Smooth muscle cell (in vitro differentiated cells): ENCODE measurements around the gene KRT10. TPM values are rescaled to one million over a fixed set of nuclear protein-coding genes. Genes with fewer than 3 reads are reported as not detected.

Experiments
- DNase-seq: peaks from one replicate; lab custom pipeline; 2025; ENCODE audit not compliant: unreplicated experiment; lab: John Stamatoyannopoulos, UW
- H2AFZ ChIP-seq: fragments of 200-600 bp; sonication (generic); 2 replicates; pipeline ENCODE4 v1.6.0; 2016; ENCODE audit warnings: antibody characterized with exemption, low read depth, mild to moderate bottlenecking
- H3F3A ChIP-seq: fragments of 200-600 bp; sonication (generic); 2 replicates; pipeline ENCODE4 v1.6.0; 2017; ENCODE audit warnings: antibody characterized with exemption, low read depth
- H3K27ac ChIP-seq: fragments of 200-600 bp; sonication (generic); 2 replicates; pipeline ENCODE4 v1.5.1; 2016; ENCODE audit warnings: low read depth, mild to moderate bottlenecking
- H3K27me3 ChIP-seq: fragments of 200-600 bp; sonication (generic); 2 replicates; pipeline ENCODE4 v1.6.1; 2016; ENCODE audit warnings: low read depth, mild to moderate bottlenecking
- H3K36me3 ChIP-seq: fragments of 200-600 bp; sonication (generic); 2 replicates; pipeline ENCODE4 v1.5.1; 2016; ENCODE audit warnings: low read depth
- H3K4me1 ChIP-seq: fragments of 200-600 bp; sonication (generic); 2 replicates; pipeline ENCODE4 v1.5.1; 2016; ENCODE audit warnings: low read depth
- H3K4me2 ChIP-seq: fragments of 200-600 bp; sonication (generic); 2 replicates; pipeline ENCODE4 v1.6.0; 2016; ENCODE audit warnings: mild to moderate bottlenecking
- H3K4me3 ChIP-seq: fragments of 200-600 bp; sonication (generic); 2 replicates; pipeline ENCODE4 v1.5.1; 2016; ENCODE audit warnings: mild to moderate bottlenecking
- H3K79me2 ChIP-seq: fragments of 200-600 bp; sonication (generic); 2 replicates; pipeline ENCODE4 v1.6.0; 2016; ENCODE audit warnings: low read depth, mild to moderate bottlenecking
- H3K9ac ChIP-seq: fragments of 200-600 bp; sonication (generic); 2 replicates; pipeline ENCODE4 v1.6.0; 2016; ENCODE audit warnings: low read depth
- H3K9me3 ChIP-seq: fragments of 200-600 bp; sonication (generic); replicated peaks from 2 replicates; pipeline ENCODE4 v1.5.1; 2016; ENCODE audit warnings: low read depth
- H4K20me1 ChIP-seq: fragments of 200-600 bp; sonication (generic); 2 replicates; pipeline ENCODE4 v1.6.0; 2016; ENCODE audit warnings: low read depth
- WGBS: methylation state at CpG from one replicate; pipeline ENCODE4 v1.1.7; 2016; ENCODE audit warnings: low lambda C conversion rate; 5-methylcytosine and 5-hydroxymethylcytosine counted together
- polyA plus RNA-seq: library from polyadenylated mRNA; unstranded; fragments of >200 nt; fragmentation: Nextera tagmentation; extraction: Ambion mirVana; gene quantifications from 2 replicates; pipeline ENCODE4 v1.2.1, GENCODE V29; 2016
- total RNA-seq: library from RNA; depleted of rRNA; stranded (reverse); fragments of >200 nt; gene quantifications from 2 replicates; pipeline ENCODE4 v1.2.3, GENCODE V29; 2014
- TF ChIP-seq, protein P1 (sequence below): fragments of 200-600 bp; sonication (generic); IDR thresholded peaks from 2 replicates; pipeline ENCODE4 v1.5.1; 2017; ENCODE audit warnings: borderline replicate concordance, mild to moderate bottlenecking, antibody characterized with exemption; ENCODE audit not compliant: insufficient read depth, poor library complexity, severe bottlenecking

The KRT10 gene
- total and polyA plus RNA-seq, 2 experiments from 2014 or later = 48.0 to 189 TPM

DNA sequence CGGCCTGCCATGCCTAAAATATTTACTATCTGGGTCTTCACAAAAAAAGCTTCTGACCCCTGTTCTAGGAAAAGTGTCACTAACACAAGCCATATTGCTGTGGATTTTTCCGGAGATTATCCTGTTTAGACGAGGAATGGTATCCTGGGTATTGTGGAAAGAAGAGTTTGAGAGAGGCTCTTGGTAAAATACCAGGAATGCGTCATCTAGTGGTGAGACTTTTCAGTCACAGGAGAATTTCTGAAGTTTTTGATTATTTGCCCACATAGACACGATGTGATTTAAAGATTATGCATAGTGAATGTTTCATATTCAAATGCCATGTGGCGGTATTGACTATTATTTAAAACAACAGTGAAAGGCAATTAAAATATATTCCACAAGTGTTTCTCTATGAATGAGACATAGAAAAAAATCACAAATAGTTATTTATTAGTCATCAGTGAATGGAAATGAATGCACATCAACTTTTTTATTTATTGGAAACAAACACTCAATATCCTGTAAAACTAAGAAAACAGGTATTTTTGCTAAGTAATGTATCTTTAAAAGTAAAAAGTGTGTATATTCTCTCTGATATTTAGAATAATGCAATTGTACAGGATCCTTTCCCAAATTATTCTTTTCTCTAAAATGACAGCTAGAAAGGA, 30.5 kb downstream of the KRT10 start:
- 35% methylated on average over 6 of the region's 6 CpGs for WGBS
- H3K4me2 ChIP-seq = no peak overlapping the region

DNA sequence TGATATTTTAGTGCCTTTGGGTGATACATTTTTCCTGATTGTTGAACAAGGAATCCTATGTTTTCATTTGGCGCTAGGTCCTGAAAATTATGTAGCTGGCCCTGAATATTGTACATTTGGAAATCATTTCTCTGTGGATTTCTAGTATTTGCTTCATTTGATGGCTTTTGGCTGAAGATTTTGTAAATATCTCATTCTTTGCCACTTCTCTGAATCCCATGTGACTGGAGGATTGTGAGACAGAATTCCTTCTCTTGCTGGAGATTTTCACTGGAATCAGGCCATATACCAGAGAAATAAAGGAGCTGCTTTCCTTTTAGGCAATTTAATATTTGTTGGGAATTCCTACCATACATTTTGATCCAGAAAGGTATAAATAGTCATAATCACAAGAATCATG, 31.3 kb downstream of the KRT10 start:
- Histone ChIP-seq H3F3A (no peaks in the 10 kb centered on the region), H3K36me3 (no peaks in the 10 kb centered on the region), H3K4me1 (no peaks in the 10 kb centered on the region), H4K20me1 (no peaks in the 10 kb centered on the region), H3K27me3 (peaks cover 39% of the 10 kb centered on the region), H3K27ac (no peak overlapping the region), H3K79me2 (no peaks in the 10 kb centered on the region), H3K9ac (no peak overlapping the region), H3K4me3 (no peak overlapping the region), H3K9me3 (no peaks in the 10 kb centered on the region), H2AFZ (no peak overlapping the region), H3K4me2 (no peak overlapping the region)
- TF ChIP-seq, protein P1, sequence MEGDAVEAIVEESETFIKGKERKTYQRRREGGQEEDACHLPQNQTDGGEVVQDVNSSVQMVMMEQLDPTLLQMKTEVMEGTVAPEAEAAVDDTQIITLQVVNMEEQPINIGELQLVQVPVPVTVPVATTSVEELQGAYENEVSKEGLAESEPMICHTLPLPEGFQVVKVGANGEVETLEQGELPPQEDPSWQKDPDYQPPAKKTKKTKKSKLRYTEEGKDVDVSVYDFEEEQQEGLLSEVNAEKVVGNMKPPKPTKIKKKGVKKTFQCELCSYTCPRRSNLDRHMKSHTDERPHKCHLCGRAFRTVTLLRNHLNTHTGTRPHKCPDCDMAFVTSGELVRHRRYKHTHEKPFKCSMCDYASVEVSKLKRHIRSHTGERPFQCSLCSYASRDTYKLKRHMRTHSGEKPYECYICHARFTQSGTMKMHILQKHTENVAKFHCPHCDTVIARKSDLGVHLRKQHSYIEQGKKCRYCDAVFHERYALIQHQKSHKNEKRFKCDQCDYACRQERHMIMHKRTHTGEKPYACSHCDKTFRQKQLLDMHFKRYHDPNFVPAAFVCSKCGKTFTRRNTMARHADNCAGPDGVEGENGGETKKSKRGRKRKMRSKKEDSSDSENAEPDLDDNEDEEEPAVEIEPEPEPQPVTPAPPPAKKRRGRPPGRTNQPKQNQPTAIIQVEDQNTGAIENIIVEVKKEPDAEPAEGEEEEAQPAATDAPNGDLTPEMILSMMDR = no peak
- whole genome bisulfite sequencing = 100% methylated on average over 1 of the region's 1 CpG
- DNase-seq = no peak

More for the DNA sequence above, 30.5 kb downstream of the KRT10 start:
- Histone ChIP-seq H3K27ac (no peak overlapping the region), H2AFZ (no peak overlapping the region), H3K9ac (no peak overlapping the region), H3K27me3 (peaks cover 41% of the 10 kb centered on the region), H4K20me1 (no peaks in the 10 kb centered on the region), H3K9me3 (no peaks in the 10 kb centered on the region), H3K36me3 (no peaks in the 10 kb centered on the region), H3K79me2 (no peaks in the 10 kb centered on the region), H3K4me3 (no peak overlapping the region), H3K4me1 (no peaks in the 10 kb centered on the region), H3F3A (no peaks in the 10 kb centered on the region)
- TF ChIP-seq, protein P1 = peak; percentile 55
- DNase-seq = no peak

DNA sequence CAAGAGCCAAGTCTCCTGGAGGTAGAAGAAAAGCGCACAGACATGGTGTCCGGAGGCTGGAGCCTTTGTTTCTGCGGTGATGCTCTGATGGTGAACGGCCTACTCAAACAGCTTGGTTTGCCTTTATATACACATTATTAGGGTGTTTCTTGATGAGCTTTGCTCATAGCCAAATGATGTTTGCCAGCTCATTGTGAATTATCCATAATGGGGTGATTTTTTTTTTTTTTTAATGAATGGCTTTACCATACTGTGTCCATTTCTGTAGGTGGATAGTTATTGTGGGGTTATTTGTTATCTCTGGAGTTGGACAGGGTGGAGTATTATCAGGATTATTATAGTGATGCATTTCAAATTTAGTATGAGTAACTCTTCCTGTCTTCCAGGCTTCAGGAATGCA, 40.0 kb downstream of the KRT10 start, which contains the start of gene KRT27:
Gene KRT27, minus strand, starts transcription at position 101 of the 400 bp plus-strand sequence. Its CDS starts 57 bp downstream, at position 44.
- no peaks in the 10 kb centered on the region for H4K20me1 ChIP-seq
- WGBS = 94% methylated on average over 4 of the region's 4 CpGs
- TF ChIP-seq, protein P1 = no peak
- H3K9me3 ChIP-seq = no peaks in the 10 kb centered on the region
- H3K36me3 ChIP-seq = no peaks in the 10 kb centered on the region
- no peaks in the 10 kb centered on the region for H3K79me2 ChIP-seq
- no peaks in the 10 kb centered on the region for H3K4me1 ChIP-seq
- H3K4me2 ChIP-seq = no peak within 1 kb of the TSS
- no peak within 1 kb of the TSS for H2AFZ ChIP-seq
- H3K27me3 ChIP-seq = peaks cover under 1% of the 10 kb centered on the region
- H3K27ac ChIP-seq = no peak within 1 kb of the TSS
- H3K4me3 ChIP-seq = no peak within 1 kb of the TSS
- H3K9ac ChIP-seq = no peak within 1 kb of the TSS
- DNase-seq = no peak
- H3F3A ChIP-seq = no peaks in the 10 kb centered on the region

DNA sequence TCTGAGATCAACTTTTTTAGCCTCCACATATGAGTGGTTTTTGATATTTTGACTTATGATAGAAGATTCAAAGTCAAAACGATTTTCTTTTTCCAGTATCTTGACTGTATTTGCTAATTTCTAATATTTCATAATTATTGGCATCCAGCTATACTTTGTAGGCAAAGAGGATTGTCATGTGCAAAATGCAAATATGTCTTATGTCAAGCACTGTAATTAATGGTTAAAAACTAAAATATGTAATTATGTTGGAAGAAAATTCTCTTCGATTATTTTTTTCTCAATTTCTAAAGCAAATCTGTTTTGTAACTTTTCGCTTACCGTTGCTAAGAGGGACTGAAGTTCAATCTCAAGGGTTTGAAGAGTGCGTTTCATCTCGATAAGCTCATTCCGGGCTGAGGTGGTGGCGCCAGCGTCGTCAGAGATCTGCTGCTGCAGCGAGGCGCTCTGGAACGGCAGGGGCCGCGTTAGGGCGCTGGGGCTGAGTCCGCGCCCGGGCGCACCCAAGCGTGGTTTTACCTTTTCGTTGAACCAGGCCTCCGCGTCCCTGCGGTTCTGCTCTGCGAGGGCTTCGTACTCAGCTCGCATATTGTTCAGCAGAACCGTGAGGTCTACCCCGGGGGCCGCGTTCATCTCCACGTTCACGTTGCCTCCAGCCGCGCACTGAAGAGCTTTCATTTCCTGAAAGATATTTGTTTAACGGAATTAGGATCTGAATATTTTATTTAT, 43.1 kb downstream of the KRT10 start:
- Histone ChIP-seq H2AFZ (no peak overlapping the region), H3K9ac (no peak overlapping the region), H3K4me1 (no peaks in the 10 kb centered on the region), H3K9me3 (no peaks in the 10 kb centered on the region), H3K4me3 (no peak overlapping the region), H3K79me2 (no peaks in the 10 kb centered on the region), H4K20me1 (no peaks in the 10 kb centered on the region), H3K4me2 (no peak overlapping the region), H3K36me3 (no peaks in the 10 kb centered on the region), H3F3A (no peaks in the 10 kb centered on the region), H3K27me3 (peaks cover 11% of the 10 kb centered on the region), H3K27ac (no peak overlapping the region)
- 83% methylated on average over 37 of the region's 37 CpGs for WGBS
- TF ChIP-seq, protein P1 = no peak
- no peak for DNase-seq
